HepG2 (cell line): ENCODE results near the gene CLEC14A. TPM values are rescaled to one million over a fixed set of nuclear protein-coding genes. Genes with fewer than 3 reads are reported as not detected.

Experiments
- ATAC-seq: fragments of 200-7000 bp; cut with Tn5 transposase; 3 replicates; pipeline ENCODE4 v1.9.1; 2020; ENCODE audit warnings: mild to moderate bottlenecking, moderate library complexity
- BruUV-seq: library from RNA; stranded (reverse); fragments of 400-500 nt; replicated peaks from 2 replicates; lab custom pipeline; 2021; lab: Mats Ljungman, UMichigan
- CTCF ChIA-PET: fragments of 300-600 bp; formaldehyde crosslinking; extraction: SDS; loops from one replicate; lab custom pipeline; 2021; ENCODE audit warnings: low total read pairs, inconsistent platforms, low intra/inter-chr PET ratio; lab: Yijun Ruan, JAX
- POLR2A ChIA-PET: fragments of 350-600 bp; sonication (Branson Sonifier 250); formaldehyde crosslinking; loops from one replicate; lab custom pipeline; 2020; ENCODE audit warnings: antibody characterized with exemption, inconsistent platforms; lab: Yijun Ruan, JAX
- DNase-seq: peaks from one replicate; pipeline ENCODE4 v3.0.0-alpha.2; 2015; ENCODE audit warnings: low spot score
- FAIRE-seq: peaks from 3 replicates; lab custom pipeline; 2011; peaks lifted over from hg19 to GRCh38; lab: Jason Lieb, UNC
- H2AFZ ChIP-seq: one replicate; pipeline ENCODE4 v1.6.1; 2011; ENCODE audit warnings: low read length, inconsistent platforms
- H3K27ac ChIP-seq: fragments of 300-600 bp; 3 replicates; pipeline ENCODE4 v1.8.0; 2011; ENCODE audit warnings: mixed run types, mild to moderate bottlenecking, mixed read lengths, low read length, inconsistent platforms; ENCODE audit not compliant: insufficient read depth; ENCODE audit errors: extremely low read length
- H3K27me3 ChIP-seq, 2 experiments: fragments of 200-600 bp in 1 of 2; 2 replicates in 1 of 2; 3 replicates in 1 of 2; pipeline versions ENCODE4 v1.6.0 to v1.8.0; 2011; ENCODE audit warnings: low read length in 2 of 2, mild to moderate bottlenecking in 2 of 2, moderate library complexity in 2 of 2, inconsistent platforms in 1 of 2; ENCODE audit not compliant: insufficient read depth in 2 of 2, control insufficient read depth in 1 of 2
- H3K36me3 ChIP-seq, 2 experiments: fragments of 200-600 bp in 1 of 2; replicated peaks in 1 of 2; 2 replicates in 1 of 2; 3 replicates in 1 of 2; pipeline versions ENCODE4 v1.5.1 to v1.8.0; 2011; ENCODE audit warnings: low read length in 2 of 2, inconsistent platforms in 1 of 2; ENCODE audit not compliant: insufficient read depth in 2 of 2, control insufficient read depth in 1 of 2
- H3K4me1 ChIP-seq: 2 replicates; pipeline ENCODE4 v1.5.1; 2012; ENCODE audit warnings: low read length, inconsistent platforms; ENCODE audit not compliant: insufficient read depth
- H3K4me2 ChIP-seq: 2 replicates; pipeline ENCODE4 v1.6.0; 2011; ENCODE audit warnings: low read depth, low read length, inconsistent platforms
- H3K4me3 ChIP-seq, 3 experiments: fragments of 200-600 bp in 1 of 3; sonication (generic), shearing (Covaris generic) in 1 of 3; replicated peaks in 1 of 3; 2 replicates each; pipeline ENCODE4 v1.5.1; 2011 to 2016; ENCODE audit warnings: low read length in 3 of 3, inconsistent platforms in 2 of 3, low read depth in 2 of 3, mild to moderate bottlenecking in 2 of 3, control low read depth in 1 of 3, mixed read lengths in 1 of 3; ENCODE audit not compliant: insufficient read depth in 1 of 3
- H3K79me2 ChIP-seq: one replicate; pipeline ENCODE4 v1.6.1; 2011; ENCODE audit warnings: low read length, inconsistent platforms; ENCODE audit not compliant: insufficient read depth
- H3K9ac ChIP-seq: 2 replicates; pipeline ENCODE4 v1.6.0; 2011; ENCODE audit warnings: mild to moderate bottlenecking, low read depth, low read length, inconsistent platforms; ENCODE audit not compliant: insufficient read depth
- H3K9me3 ChIP-seq: 2 replicates; pipeline ENCODE4 v1.5.1; 2012; ENCODE audit warnings: mild to moderate bottlenecking, low read length
- H4K20me1 ChIP-seq: 2 replicates; pipeline ENCODE4 v1.6.0; 2011; ENCODE audit warnings: inconsistent platforms, mild to moderate bottlenecking, low read length, moderate library complexity; ENCODE audit not compliant: insufficient read depth
- ARID2 ChIP-seq: sonication (generic); formaldehyde crosslinking; IDR thresholded peaks from 2 replicates; pipeline ENCODE4 v1.8.1; 2022; ENCODE audit warnings: mild to moderate bottlenecking, missing genetic modification reagents, borderline replicate concordance
- CCAR2 ChIP-seq: fragments of 200-400 bp; formaldehyde crosslinking; optimal IDR thresholded peaks from 2 replicates; pipeline ENCODE3; 2018; ENCODE audit warnings: low read depth, mild to moderate bottlenecking, low read length, moderate library complexity
- EZH2 ChIP-seq: conservative IDR thresholded peaks from 2 replicates; pipeline ENCODE4 v1.6.1; 2012; ENCODE audit warnings: mild to moderate bottlenecking, low read depth, low read length, moderate library complexity
- ZNF652 ChIP-seq: IDR thresholded peaks from 2 replicates; pipeline ENCODE4 v1.6.1; 2016; ENCODE audit warnings: low read depth, borderline replicate concordance
- ZSCAN12 ChIP-seq: sonication (generic); formaldehyde crosslinking; IDR thresholded peaks from 2 replicates; pipeline ENCODE4 v1.9.0; 2021; ENCODE audit warnings: mild to moderate bottlenecking, missing genetic modification reagents
- WGBS: methylation state at CpG from one replicate; pipeline ENCODE4 v1.1.6; 2017; ENCODE audit warnings: low lambda C conversion rate; 5-methylcytosine and 5-hydroxymethylcytosine counted together
- in situ Hi-C: cut with HindIII; loops from 2 replicates; pipeline ENCODE4 v1.10.0; 2017; ENCODE audit warnings: low pct_unique_long_range_greater_than_20kb; ENCODE audit not compliant: extremely low pct_ligation_motif_present
- intact Hi-C: fragments of 100-400 bp; cut with micrococcal nuclease; formaldehyde crosslinking; loops from one replicate; pipeline ENCODE4 v1.10.0; 2022; ENCODE audit not compliant: unreplicated experiment
- polyA plus RNA-seq, 8 experiments: library from polyadenylated mRNA; depleted of rRNA in 3 of 8; stranded (reverse) in 7 of 8; unstranded in 1 of 8; fragments of >200 nt; fragmentation: Illumina TruSeq in 4 of 8; extraction: Trizol in 4 of 8; gene quantifications; 2 replicates each; pipeline versions ENCODE4 v1.2.1 to v1.2.3, GENCODE V29; 2011 to 2016; ENCODE audit warnings: low read depth in 4 of 8, missing spikeins in 1 of 8, mixed read lengths in 1 of 8; ENCODE audit not compliant: insufficient read depth in 1 of 8
- total RNA-seq, 5 experiments: library from RNA; depleted of rRNA; stranded (reverse); fragments of >200 nt; fragmentation: Illumina TruSeq; extraction: Trizol; gene quantifications; 2 replicates each; pipeline ENCODE4 v1.2.3, GENCODE V29; 2016; ENCODE audit warnings: low read depth in 1 of 5
- TF ChIP-seq, protein P1 (sequence below): sonication (generic); formaldehyde crosslinking; IDR thresholded peaks from 2 replicates; pipeline ENCODE4 v1.4.0; 2020; ENCODE audit warnings: missing genetic modification reagents, borderline replicate concordance

CLEC14A gene
- total and polyA plus RNA-seq, 2 of the 13 experiments (the other 11 are each of a cell fraction or from before 2014, with no cell fraction given) = not detected

DNA sequence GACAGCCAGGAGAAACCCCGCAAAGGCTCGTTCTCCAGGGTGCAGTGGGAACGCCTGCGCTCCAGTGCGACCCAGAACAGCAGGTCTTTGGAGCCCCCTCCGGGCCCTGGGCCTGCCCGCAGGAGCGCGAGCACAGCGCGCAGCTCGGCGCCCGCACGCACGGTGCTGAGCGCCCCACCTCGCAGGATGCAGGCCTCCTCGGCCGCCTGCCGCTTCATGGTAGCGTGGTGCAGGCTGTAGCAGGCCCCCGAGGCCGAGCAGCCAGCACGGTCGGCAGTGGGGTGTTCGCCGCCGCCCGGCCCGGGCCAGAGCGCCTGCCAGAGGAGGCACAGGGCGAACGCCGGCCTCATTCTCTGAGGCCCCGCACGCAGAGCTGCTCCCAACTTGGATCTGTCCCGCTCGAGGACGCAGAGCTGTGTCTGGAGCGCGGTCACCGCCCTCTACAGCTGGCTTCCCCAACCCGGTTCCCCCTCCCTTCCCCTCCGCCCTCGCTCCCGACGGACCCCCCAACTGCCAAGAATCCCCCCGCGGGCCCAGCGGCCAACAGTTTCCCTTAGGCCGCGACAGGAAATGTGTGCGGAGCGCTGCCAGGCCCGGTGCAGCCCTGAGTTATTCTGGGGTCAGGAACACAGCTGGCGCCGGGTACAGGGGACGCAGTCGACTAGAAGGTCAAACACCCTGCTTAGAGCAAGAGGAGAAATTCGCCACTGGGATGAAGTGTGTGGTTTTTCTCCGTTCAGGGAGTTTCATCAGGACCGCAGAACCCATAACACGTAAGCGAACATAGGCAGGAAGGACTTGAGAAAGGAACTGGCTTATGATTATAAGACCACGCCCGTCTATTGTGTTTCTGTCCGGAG is at the start of gene CLEC14A (continued):
- no peak for TF ChIP-seq ZNF652
- TF ChIP-seq ARID2 (CRISPR knock-in tag) = no peak

DNA sequence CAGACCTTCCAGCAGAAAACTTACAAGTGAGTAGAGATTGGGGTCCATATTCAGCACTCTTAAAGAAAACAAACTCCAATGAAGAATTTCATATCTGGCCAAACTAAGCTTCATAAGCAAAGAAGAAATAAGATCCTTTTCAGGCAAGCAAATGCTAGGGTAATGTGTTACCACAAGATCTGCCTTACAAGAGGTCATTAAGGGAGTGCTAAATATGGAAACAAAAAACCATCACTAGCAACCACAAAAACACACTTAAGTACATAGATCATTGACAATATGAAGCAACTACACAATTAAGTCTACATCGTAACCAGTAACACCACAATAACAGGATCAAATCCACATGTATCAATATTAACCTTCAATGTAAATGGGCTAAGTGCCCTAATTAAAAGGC is 47.1 kb upstream of the CLEC14A start:
- in situ Hi-C loops = no loop called here
- no peak for TF ChIP-seq CCAR2
- TF ChIP-seq EZH2 = no peak
- TF ChIP-seq, protein P1, sequence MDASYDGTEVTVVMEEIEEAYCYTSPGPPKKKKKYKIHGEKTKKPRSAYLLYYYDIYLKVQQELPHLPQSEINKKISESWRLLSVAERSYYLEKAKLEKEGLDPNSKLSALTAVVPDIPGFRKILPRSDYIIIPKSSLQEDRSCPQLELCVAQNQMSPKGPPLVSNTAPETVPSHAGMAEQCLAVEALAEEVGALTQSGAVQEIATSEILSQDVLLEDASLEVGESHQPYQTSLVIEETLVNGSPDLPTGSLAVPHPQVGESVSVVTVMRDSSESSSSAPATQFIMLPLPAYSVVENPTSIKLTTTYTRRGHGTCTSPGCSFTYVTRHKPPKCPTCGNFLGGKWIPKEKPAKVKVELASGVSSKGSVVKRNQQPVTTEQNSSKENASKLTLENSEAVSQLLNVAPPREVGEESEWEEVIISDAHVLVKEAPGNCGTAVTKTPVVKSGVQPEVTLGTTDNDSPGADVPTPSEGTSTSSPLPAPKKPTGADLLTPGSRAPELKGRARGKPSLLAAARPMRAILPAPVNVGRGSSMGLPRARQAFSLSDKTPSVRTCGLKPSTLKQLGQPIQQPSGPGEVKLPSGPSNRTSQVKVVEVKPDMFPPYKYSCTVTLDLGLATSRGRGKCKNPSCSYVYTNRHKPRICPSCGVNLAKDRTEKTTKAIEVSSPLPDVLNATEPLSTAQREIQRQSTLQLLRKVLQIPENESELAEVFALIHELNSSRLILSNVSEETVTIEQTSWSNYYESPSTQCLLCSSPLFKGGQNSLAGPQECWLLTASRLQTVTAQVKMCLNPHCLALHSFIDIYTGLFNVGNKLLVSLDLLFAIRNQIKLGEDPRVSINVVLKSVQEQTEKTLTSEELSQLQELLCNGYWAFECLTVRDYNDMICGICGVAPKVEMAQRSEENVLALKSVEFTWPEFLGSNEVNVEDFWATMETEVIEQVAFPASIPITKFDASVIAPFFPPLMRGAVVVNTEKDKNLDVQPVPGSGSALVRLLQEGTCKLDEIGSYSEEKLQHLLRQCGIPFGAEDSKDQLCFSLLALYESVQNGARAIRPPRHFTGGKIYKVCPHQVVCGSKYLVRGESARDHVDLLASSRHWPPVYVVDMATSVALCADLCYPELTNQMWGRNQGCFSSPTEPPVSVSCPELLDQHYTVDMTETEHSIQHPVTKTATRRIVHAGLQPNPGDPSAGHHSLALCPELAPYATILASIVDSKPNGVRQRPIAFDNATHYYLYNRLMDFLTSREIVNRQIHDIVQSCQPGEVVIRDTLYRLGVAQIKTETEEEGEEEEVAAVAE (CRISPR knock-in tag) = no peak
- TF ChIP-seq ZSCAN12 = 0 out of 2 replicates have a peak, but pooled peaks have one; percentile 0
- TF ChIP-seq, all 625 proteins: peak for 1
- Histone ChIP-seq H3K27me3 (no peaks in the 10 kb centered on the region), H3K36me3 (no peaks in the 10 kb centered on the region), H3K79me2 (no peaks in the 10 kb centered on the region), H2AFZ (no peak overlapping the region), H4K20me1 (no peaks in the 10 kb centered on the region), H3K4me3 (no peak overlapping the region), H3K27ac (no peak overlapping the region), H3K9ac (no peak overlapping the region), H3K4me2 (no peak overlapping the region), H3K4me1 (no peaks in the 10 kb centered on the region), H3K9me3 (no peaks in the 10 kb centered on the region)
- intact Hi-C loops = loop anchor here (10.0 kb wide), 1 partner anchor 168 kb away; no protein-coding TSS in a partner anchor
- no peak for FAIRE-seq
- POLR2A ChIA-PET = no interaction called here
- 8% methylated on average over 1 of the region's 1 CpG for WGBS
- CTCF ChIA-PET = no interaction called here
- no peak for DNase-seq
- ATAC-seq = no peak
- BruUV-seq = no TSS peak
